ENCODE data around the gene HDAC4. TPM values are rescaled to one million over a fixed set of nuclear protein-coding genes. Genes with fewer than 3 reads are reported as not detected.

HDAC4 gene
- total and polyA plus RNA-seq, 2 of the 4 experiments (the other 2 are of a cell fraction): 4.1 to 7.2 TPM

- Histone ChIP-seq H3K18ac (ENCODE audit: low read depth, low read length) (no peak overlapping the region), H3K79me1 (ENCODE audit: low read depth in 1 of 2, low read length in 2 of 2) (no peaks in the 10 kb centered on the region), H4K8ac (ENCODE audit: low read depth in 2 of 2, low read length in 2 of 2) (no peak overlapping the region), H2AK5ac (ENCODE audit: low read depth, low read length) (no peak overlapping the region), H4K5ac (ENCODE audit: low read depth, low read length) (no peak overlapping the region), H3K56ac (ENCODE audit: extremely low read depth, insufficient read depth, low read length) (no peak overlapping the region), H3K9me1 (ENCODE audit: insufficient read depth, low read length) (no peaks in the 10 kb centered on the region), H3K4me2 (ENCODE audit: low read depth, low read length) (no peak overlapping the region), H2AFZ (replicated peaks; ENCODE audit: low read length, poor library complexity) (no peak overlapping the region), H2BK5ac (ENCODE audit: low read depth, low read length, poor library complexity, severe bottlenecking) (no peak overlapping the region), H3K9ac (ENCODE audit: low read depth, low read length) (no peak overlapping the region), H3K4me1 (ENCODE audit: control insufficient read depth, insufficient read depth, low read length) (no peaks in the 10 kb centered on the region), H3K36me3 (ENCODE audit: control insufficient read depth, insufficient read depth, low read length) (no peaks in the 10 kb centered on the region), H2BK120ac (ENCODE audit: low read depth, low read length) (no peak overlapping the region), H4K91ac (ENCODE audit: insufficient read depth, low read depth, low read length) (no peak overlapping the region), H3K23ac (ENCODE audit: low read depth, low read length) (no peak overlapping the region), H3K14ac (replicated peaks; ENCODE audit: low read depth, low read length) (no peak overlapping the region), H3K4me3 (ENCODE audit: insufficient read depth, low read depth, low read length) (no peak overlapping the region), H2BK20ac (ENCODE audit: low read depth, low read length) (no peak overlapping the region), H3K9me3 (ENCODE audit: control insufficient read depth, insufficient read depth, low read length) (no peaks in the 10 kb centered on the region), H3K27me3 (ENCODE audit: control insufficient read depth, insufficient read depth, low read length) (peaks cover 10% of the 10 kb centered on the region; the same call in 1 of the 2 replicates), H2BK15ac (ENCODE audit: low read depth, low read length) (no peak overlapping the region), H2AK9ac (replicated peaks; ENCODE audit: low read depth, low read length, poor library complexity) (no peak overlapping the region), H4K20me1 (ENCODE audit: insufficient read depth, low read length) (no peaks in the 10 kb centered on the region), H3K4ac (ENCODE audit: low read depth, low read length) (no peak overlapping the region), H3K27ac (ENCODE audit: insufficient read depth, low read length) (no peak overlapping the region)
- intact Hi-C loops (cut with micrococcal nuclease): loop anchor here (10.0 kb wide), 2 partner anchors 365 to 845 kb away; partner anchors contain the start of gene HDAC4
- ChIA-PET POLR2A (ENCODE audit: unreplicated experiment) (no interaction called here), CTCF (interaction anchor here (0.5 kb wide), 1 partner anchor 427 kb away, joined by 4 read pairs; no protein-coding TSS in a partner anchor)
- DNase-seq (no peak), ATAC-seq (ENCODE audit: low read depth) (no peak)
- no peak for TF ChIP-seq RCOR1 (IDR thresholded peaks at IDR 0.05; ENCODE audit: insufficient replicate concordance, low read length)
- no peak for TF ChIP-seq MAFK (IDR thresholded peaks at IDR 0.05; ENCODE audit: low read depth, low read length)
- no peak for TF ChIP-seq CEBPB (IDR thresholded peaks at IDR 0.05; ENCODE audit: low read depth, low read length)
- TF ChIP-seq SMC3 (IDR thresholded peaks at IDR 0.05; ENCODE audit: low read depth, low read length): no peak
- TF ChIP-seq MAZ (IDR thresholded peaks at IDR 0.05; ENCODE audit: borderline replicate concordance, low read depth, low read length): no peak
- no peak for TF ChIP-seq MXI1 (IDR thresholded peaks at IDR 0.05; ENCODE audit: borderline replicate concordance, low read depth, low read length)
- TF ChIP-seq FOS (IDR thresholded peaks at IDR 0.05; ENCODE audit: low read depth, low read length): no peak
- TF ChIP-seq NFE2L2 (IDR thresholded peaks at IDR 0.05; ENCODE audit: low read depth, low read length): no peak
- TF ChIP-seq, protein P1, sequence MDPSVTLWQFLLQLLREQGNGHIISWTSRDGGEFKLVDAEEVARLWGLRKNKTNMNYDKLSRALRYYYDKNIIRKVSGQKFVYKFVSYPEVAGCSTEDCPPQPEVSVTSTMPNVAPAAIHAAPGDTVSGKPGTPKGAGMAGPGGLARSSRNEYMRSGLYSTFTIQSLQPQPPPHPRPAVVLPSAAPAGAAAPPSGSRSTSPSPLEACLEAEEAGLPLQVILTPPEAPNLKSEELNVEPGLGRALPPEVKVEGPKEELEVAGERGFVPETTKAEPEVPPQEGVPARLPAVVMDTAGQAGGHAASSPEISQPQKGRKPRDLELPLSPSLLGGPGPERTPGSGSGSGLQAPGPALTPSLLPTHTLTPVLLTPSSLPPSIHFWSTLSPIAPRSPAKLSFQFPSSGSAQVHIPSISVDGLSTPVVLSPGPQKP (IDR thresholded peaks at IDR 0.05; ENCODE audit: borderline replicate concordance, low read depth, low read length): no peak
- BruUV-seq (replicated peaks): no TSS peak
- 100% methylated on average over 1 of the region's 11 CpGs; no CpG with 5 or more reads in 1 of the 2 experiments for WGBS, 2 experiments (ENCODE audit: extremely low coverage in 2 of 2, insufficient read length in 1 of 2)
- dilution Hi-C loops (cut with HindIII; ENCODE audit: low sequenced_read_pairs, unreplicated experiment): no loop called here
- in situ Hi-C loops (cut with MboI; ENCODE audit: low sequenced_read_pairs): loop anchor here (25.0 kb wide), 1 partner anchor 1098 kb away; the partner anchor contains the start of genes COPS9 and OTOS
Observed at GRCh38 chr2:239039479-239039861, 361.4 kb downstream of the HDAC4 start.

Measured in IMR-90 (cell line).